Measurements from ENCODE around the gene SF3B5. TPM values are rescaled to one million over a fixed set of nuclear protein-coding genes. Genes with fewer than 3 reads are reported as not detected.

The SF3B5 gene
- total and polyA plus RNA-seq, 8 donors: 45.2 to 138 (median 72.7) TPM

DNA sequence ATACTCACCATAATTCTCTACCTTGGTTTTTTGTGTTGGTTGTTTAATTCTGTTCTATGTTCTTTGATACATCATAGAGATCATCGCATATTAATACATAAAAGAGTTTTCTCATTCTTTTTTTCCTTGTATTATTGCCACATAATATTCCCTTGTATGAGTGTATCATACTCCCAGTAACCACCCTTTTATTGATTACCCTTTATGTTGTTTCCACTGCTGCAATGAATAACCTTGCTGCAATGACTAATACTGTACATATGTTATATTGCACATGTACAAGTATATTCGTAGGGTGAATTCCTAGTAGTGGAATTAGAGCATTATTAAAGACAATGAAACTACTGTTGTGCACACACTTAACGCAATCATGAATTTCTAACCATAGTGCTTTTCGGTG is 9.1 kb upstream of the SF3B5 start:
- no peak overlapping the region for H3K27ac ChIP-seq
- no peak overlapping the region for H3K4me3 ChIP-seq
- no peak for DNase-seq
- no peak for ATAC-seq
- intact Hi-C loops (cut with DNase I): loop anchor here in 2 of 3 donors (10.0 kb wide), 3 partner anchors 110 to 380 kb away; no protein-coding TSS in a partner anchor
- WGBS, 2 donors: 41 to 53% methylated on average over 4 of the region's 4 CpGs
- TF ChIP-seq, protein P1, sequence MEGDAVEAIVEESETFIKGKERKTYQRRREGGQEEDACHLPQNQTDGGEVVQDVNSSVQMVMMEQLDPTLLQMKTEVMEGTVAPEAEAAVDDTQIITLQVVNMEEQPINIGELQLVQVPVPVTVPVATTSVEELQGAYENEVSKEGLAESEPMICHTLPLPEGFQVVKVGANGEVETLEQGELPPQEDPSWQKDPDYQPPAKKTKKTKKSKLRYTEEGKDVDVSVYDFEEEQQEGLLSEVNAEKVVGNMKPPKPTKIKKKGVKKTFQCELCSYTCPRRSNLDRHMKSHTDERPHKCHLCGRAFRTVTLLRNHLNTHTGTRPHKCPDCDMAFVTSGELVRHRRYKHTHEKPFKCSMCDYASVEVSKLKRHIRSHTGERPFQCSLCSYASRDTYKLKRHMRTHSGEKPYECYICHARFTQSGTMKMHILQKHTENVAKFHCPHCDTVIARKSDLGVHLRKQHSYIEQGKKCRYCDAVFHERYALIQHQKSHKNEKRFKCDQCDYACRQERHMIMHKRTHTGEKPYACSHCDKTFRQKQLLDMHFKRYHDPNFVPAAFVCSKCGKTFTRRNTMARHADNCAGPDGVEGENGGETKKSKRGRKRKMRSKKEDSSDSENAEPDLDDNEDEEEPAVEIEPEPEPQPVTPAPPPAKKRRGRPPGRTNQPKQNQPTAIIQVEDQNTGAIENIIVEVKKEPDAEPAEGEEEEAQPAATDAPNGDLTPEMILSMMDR (IDR thresholded peaks at IDR 0.05): no peak
- no peaks in the 10 kb centered on the region for H3K9me3 ChIP-seq
- no peaks in the 10 kb centered on the region for H3K4me1 ChIP-seq
- no peaks in the 10 kb centered on the region for H3K36me3 ChIP-seq
- H3K27me3 ChIP-seq: no peaks in the 10 kb centered on the region
- FAIRE-seq: no peak

DNA sequence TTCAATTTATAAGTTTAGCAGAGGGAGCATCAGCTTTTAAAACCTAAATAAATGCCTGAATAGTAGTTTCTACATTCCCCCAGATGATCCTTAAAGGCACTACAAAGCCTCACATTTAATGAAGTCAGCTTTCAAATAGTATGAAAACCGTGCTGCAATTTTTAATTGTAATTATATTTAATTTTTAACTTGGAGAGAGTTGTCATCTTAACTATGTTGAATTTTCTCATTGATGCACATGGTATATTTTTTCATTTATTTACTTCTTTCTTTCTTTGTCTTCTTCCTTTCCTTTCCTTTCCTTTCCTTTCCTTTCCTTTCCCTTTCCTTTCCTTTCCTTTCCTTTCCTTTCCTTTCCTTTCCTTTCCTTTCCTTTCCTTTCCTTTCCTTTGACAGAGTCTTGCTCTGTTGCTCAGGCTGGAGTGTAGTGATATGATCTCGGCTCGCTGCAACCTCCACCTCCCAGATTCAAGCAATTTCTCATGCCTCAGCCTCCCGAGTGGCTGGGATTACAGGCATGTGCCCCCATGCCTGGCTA is 7.7 kb upstream of the SF3B5 start:
- no peaks in the 10 kb centered on the region for H3K4me1 ChIP-seq
- H3K27ac ChIP-seq: no peak overlapping the region
- no peaks in the 10 kb centered on the region for H3K36me3 ChIP-seq
- TF ChIP-seq, protein P1 (IDR thresholded peaks at IDR 0.05): no peak
- intact Hi-C loops (cut with DNase I): loop anchor here in 2 of 3 donors (10.0 kb wide), 3 partner anchors 112 to 382 kb away; no protein-coding TSS in a partner anchor
- WGBS, 2 donors: 64 to 75% methylated on average over 4 of the region's 4 CpGs
- ATAC-seq: no peak
- no peak for DNase-seq
- no peaks in the 10 kb centered on the region for H3K9me3 ChIP-seq
- no peak for FAIRE-seq
- H3K4me3 ChIP-seq: no peak overlapping the region
- no peaks in the 10 kb centered on the region for H3K27me3 ChIP-seq

DNA sequence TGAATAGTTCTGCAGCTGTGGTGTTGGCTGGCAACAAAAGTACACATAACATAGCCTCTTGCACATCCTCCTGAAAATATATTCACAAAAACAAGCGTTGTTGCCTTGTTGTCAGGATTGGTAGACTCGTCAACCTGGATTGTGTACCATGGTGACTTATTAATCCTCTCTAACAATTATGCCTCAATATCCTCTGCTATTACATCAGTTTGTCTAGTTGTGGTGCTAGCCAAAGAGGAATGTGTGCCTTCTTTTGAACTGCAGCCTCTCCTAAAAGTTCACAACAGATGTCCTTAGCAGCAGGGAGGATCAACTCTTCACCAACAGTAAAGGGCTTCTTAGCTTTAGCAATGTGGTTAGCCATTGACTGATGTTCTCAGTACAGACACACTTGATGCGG is 3.6 kb upstream of the SF3B5 start:
- no peaks in the 10 kb centered on the region for H3K27me3 ChIP-seq
- no peaks in the 10 kb centered on the region for H3K36me3 ChIP-seq
- intact Hi-C loops (cut with DNase I): no loop called here
- no peak for FAIRE-seq
- no peak overlapping the region for H3K27ac ChIP-seq
- H3K4me1 ChIP-seq: peaks cover 3 to 6% (median 5%) of the 10 kb centered on the region in 3 donors
- DNase-seq: no peak
- TF ChIP-seq, protein P1 (IDR thresholded peaks at IDR 0.05): no peak
- no peak for ATAC-seq
- H3K4me3 ChIP-seq: no peak overlapping the region
- H3K9me3 ChIP-seq: no peaks in the 10 kb centered on the region
- 63 to 72% methylated on average over 3 of the region's 3 CpGs for WGBS, 2 donors

DNA sequence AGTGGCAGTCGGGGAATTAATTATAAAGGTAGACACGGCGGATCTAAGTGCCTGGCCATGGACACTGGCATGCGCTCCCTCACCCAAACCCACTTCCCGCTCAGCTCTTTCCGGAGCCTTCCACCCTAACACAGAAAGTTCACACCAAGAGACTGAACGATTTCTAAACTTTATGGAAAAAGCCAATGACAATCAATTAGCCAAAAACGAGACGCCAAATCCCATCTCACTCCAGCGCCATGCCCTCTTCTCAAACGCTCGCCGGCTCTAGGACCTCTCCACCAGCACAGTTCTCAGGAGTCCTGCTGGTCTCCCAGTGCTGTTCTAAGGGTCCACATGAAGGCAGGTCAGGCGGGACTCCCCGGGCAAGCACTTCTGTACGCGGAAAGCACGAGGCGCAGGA is 641 bp downstream of the SF3B5 start:
- Histone ChIP-seq H3K4me1 (peaks cover 8 to 18% (median 10%) of the 10 kb centered on the region in 3 donors), H3K27ac (peak overlapping the region; percentile 75 to 90 (median 84)), H3K27me3 (no peaks in the 10 kb centered on the region), H3K4me3 (peak overlapping the region; percentile 64 to 84 (median 70)), H3K9me3 (no peaks in the 10 kb centered on the region), H3K36me3 (no peaks in the 10 kb centered on the region)
- intact Hi-C loops (cut with DNase I): no loop called here
- DNase-seq (peak in 1 of 6 donors; percentile 66), ATAC-seq (peak in 2 of 4 donors; percentile 1 to 7), FAIRE-seq (no peak)
- 1% methylated on average over 19 of the region's 19 CpGs for WGBS, 2 donors
- TF ChIP-seq, protein P1 (IDR thresholded peaks at IDR 0.05): no peak

DNA sequence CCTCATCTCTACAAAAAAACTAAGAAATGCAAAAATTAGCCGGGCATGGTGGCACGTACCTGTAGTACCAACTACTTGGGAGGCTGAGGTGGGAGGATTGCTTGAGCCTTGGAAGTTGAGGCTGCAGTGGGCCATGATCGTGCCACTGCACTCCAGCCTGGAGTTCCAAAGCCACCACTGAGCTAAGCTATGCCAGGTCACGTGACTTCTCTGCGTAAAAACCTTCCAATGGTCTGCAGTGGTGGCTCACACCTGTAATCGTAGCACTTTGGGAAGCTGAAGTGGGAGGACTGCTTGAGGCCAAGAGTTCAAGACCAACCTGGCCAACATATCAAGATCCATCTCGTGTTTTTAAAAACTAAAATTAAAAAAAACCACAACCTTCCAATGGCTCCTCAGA is 1.7 kb downstream of the SF3B5 start:
- no peaks in the 10 kb centered on the region for H3K27me3 ChIP-seq
- WGBS, 2 donors: 91 to 96% methylated on average over 7 of the region's 7 CpGs
- no peak overlapping the region for H3K27ac ChIP-seq
- intact Hi-C loops (cut with DNase I): no loop called here
- peaks cover 8 to 18% (median 10%) of the 10 kb centered on the region in 3 donors for H3K4me1 ChIP-seq
- TF ChIP-seq, protein P1 (IDR thresholded peaks at IDR 0.05): no peak
- H3K4me3 ChIP-seq: peak overlapping the region in 2 of 4 donors; percentile 64 to 65
- no peaks in the 10 kb centered on the region for H3K36me3 ChIP-seq
- no peak for ATAC-seq
- H3K9me3 ChIP-seq: no peaks in the 10 kb centered on the region
- FAIRE-seq: no peak
- DNase-seq: no peak
